Skeletal muscle satellite cell (primary cell): ENCODE results near the gene SYNPO2.

Experiments
- H3K27me3 ChIP-seq: 2 replicates; pipeline ENCODE4 v1.7.0; 2013; ENCODE audit warnings: low read length; ENCODE audit not compliant: control insufficient read depth, insufficient read depth
- H3K36me3 ChIP-seq: 2 replicates; pipeline ENCODE4 v1.7.0; 2013; ENCODE audit warnings: mild to moderate bottlenecking, control low read depth, low read length; ENCODE audit not compliant: insufficient read depth
- H3K4me1 ChIP-seq: 2 replicates; pipeline ENCODE4 v1.7.0; 2013; ENCODE audit warnings: low read length; ENCODE audit not compliant: control insufficient read depth, insufficient read depth
- H3K4me2 ChIP-seq: 2 replicates; pipeline ENCODE4 v1.7.0; 2013; ENCODE audit warnings: mild to moderate bottlenecking, low read length
- H3K4me3 ChIP-seq: 2 replicates; pipeline ENCODE4 v1.7.0; 2013; ENCODE audit warnings: low read length
- H3K9ac ChIP-seq: 2 replicates; pipeline ENCODE4 v1.7.0; 2013; ENCODE audit warnings: mild to moderate bottlenecking, low read depth, low read length, moderate library complexity
- H3K9me3 ChIP-seq: replicated peaks from 2 replicates; pipeline ENCODE4 v1.7.0; 2013; ENCODE audit warnings: mild to moderate bottlenecking, control low read depth, low read length

Gene SYNPO2

DNA sequence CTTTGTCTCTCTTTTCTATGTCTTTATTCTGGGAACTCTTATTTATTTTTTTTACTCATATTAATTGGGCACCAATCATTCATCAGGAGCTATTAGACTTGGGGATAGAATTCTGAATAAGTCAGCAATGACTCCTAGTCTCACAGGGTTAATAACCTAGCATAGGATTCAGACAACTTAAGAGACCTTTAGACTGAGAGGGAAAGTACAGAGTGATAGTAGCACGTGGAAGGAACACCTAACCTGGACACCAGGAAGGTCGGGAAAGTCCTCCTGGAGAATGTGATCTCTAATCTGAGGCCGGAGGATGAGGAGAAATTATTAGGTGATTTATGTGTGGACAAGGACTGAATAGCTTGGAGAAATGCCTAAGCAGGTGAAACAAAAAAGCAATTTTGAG, 3.9 kb upstream of the SYNPO2 start:
- H3K27me3 ChIP-seq = no peaks in the 10 kb centered on the region
- peaks cover 6% of the 10 kb centered on the region for H3K4me1 ChIP-seq
- H3K36me3 ChIP-seq = no peaks in the 10 kb centered on the region
- no peak overlapping the region for H3K4me2 ChIP-seq
- no peaks in the 10 kb centered on the region for H3K9me3 ChIP-seq
- no peak overlapping the region for H3K4me3 ChIP-seq
- no peak overlapping the region for H3K9ac ChIP-seq

DNA sequence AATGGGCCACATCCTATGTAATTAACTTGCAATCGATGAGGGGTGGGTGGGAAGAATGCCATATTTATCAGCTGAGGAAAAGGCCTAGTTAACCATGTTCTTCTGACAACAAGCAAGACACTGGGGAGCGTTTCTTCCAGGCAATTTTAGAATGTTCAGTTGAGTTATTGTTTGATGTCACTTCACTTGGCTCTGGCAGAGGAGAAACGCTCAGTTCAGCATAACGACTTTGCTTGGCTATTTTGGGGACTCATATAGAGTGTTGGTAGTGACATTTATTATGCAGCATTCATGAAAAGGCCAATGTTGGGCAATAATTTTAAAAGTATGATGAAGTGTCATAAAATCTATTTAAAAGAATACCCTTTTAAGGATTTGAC, 648 bp downstream of the SYNPO2 start:
- Histone ChIP-seq H3K4me1 (peaks cover 6% of the 10 kb centered on the region), H3K27me3 (no peaks in the 10 kb centered on the region), H3K4me2 (peak overlapping the region; percentile 97), H3K9ac (peak overlapping the region; percentile 27), H3K9me3 (no peaks in the 10 kb centered on the region), H3K36me3 (no peaks in the 10 kb centered on the region), H3K4me3 (peak overlapping the region; percentile 66)

DNA sequence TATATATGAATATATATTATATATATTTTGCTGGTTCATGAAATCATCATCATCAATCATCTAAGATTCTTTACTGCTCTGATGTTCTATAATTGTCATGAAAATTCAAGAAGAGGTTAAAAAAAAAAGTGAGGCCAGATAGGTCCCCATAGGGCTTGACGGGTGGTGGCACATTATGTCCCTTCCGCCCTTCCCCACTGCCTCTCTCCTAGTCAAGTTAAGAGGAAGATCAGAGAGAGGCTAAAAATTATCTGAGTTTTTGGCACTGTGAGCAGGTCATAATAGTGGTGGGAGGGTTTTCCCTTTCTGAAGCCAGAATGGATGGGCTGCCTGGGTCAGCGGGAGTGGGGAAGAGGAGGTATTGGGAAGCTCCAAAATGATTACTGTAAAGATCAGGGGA, 5.4 kb downstream of the SYNPO2 start:
- H3K4me3 ChIP-seq = no peak overlapping the region

DNA sequence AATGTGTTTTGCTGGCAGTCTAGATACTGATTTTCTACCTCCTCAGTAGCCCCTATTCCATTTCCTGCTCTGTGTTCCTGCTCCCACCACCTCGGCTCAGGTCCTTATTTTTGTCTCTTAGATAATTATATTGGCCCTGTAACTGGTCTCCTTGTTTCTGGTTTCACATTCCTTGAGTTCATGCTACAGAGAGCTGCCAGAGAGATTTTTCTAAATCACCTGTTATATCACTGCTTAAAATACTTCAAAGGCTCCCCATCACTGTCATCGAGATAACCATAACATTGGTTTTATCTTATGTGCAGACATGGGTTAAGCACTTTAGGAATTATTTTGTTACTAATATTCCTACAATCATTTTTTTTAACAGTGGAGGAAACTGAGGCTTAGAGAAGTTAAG, 9.6 kb downstream of the SYNPO2 start:
- H3K4me1 ChIP-seq = no peaks in the 10 kb centered on the region
- no peaks in the 10 kb centered on the region for H3K27me3 ChIP-seq
- no peaks in the 10 kb centered on the region for H3K9me3 ChIP-seq
- no peak overlapping the region for H3K4me2 ChIP-seq
- no peak overlapping the region for H3K4me3 ChIP-seq
- H3K9ac ChIP-seq = no peak overlapping the region
- no peaks in the 10 kb centered on the region for H3K36me3 ChIP-seq

More for the DNA sequence above, 5.4 kb downstream of the SYNPO2 start:
- H3K9me3 ChIP-seq = no peaks in the 10 kb centered on the region
- no peak overlapping the region for H3K4me2 ChIP-seq
- no peak overlapping the region for H3K9ac ChIP-seq
- peaks cover 4% of the 10 kb centered on the region for H3K4me1 ChIP-seq
- H3K27me3 ChIP-seq = no peaks in the 10 kb centered on the region
- no peaks in the 10 kb centered on the region for H3K36me3 ChIP-seq

DNA sequence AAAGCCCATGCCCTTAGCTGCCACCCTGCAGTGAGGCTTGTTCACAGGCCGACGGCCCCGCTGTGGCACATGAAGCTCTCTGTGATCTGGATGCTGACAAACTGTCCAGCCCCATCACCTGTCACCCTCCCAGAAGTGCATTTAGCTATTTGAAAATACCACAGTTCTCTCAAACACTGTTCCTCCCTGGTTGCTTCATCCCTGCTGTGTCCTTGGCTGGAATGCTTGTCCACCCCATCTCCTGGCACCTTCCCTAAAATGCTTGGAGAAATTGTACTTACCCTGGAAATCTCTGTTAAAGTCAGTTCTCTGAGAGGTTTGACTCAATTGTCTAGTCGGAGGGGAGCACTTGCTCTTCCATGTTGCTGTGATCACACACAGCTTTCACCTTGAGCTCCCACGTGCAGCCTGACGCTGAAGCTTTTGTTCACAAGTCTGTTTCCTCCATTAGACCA, 10.1 kb downstream of the SYNPO2 start:
- no peaks in the 10 kb centered on the region for H3K36me3 ChIP-seq
- H3K4me3 ChIP-seq = no peak overlapping the region
- H3K9ac ChIP-seq = no peak overlapping the region
- no peaks in the 10 kb centered on the region for H3K4me1 ChIP-seq
- no peak overlapping the region for H3K4me2 ChIP-seq
- H3K9me3 ChIP-seq = no peaks in the 10 kb centered on the region
- H3K27me3 ChIP-seq = no peaks in the 10 kb centered on the region

DNA sequence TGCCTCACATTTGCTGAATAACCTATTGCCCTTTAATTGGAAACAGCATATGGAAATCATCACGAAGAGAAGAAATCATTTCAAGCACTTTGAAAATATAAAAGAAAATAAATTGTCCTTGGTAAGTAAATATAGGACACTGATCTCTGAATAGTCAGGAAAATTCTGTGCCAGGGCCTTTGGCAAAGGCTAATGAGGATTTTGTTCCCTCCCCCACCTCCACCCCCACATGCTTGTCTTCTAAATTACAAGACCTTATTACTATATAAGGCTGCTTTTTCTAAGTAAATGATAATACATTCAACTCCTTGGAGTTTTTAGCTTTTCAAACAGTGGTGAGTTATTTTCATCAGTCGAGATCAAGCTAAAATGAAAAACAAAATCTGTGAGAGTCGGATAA, 15.8 kb downstream of the SYNPO2 start:
- Histone ChIP-seq H3K4me3 (no peak overlapping the region), H3K9me3 (no peaks in the 10 kb centered on the region), H3K4me1 (peaks cover 7% of the 10 kb centered on the region), H3K36me3 (no peaks in the 10 kb centered on the region), H3K4me2 (no peak overlapping the region), H3K9ac (no peak overlapping the region), H3K27me3 (no peaks in the 10 kb centered on the region)

DNA sequence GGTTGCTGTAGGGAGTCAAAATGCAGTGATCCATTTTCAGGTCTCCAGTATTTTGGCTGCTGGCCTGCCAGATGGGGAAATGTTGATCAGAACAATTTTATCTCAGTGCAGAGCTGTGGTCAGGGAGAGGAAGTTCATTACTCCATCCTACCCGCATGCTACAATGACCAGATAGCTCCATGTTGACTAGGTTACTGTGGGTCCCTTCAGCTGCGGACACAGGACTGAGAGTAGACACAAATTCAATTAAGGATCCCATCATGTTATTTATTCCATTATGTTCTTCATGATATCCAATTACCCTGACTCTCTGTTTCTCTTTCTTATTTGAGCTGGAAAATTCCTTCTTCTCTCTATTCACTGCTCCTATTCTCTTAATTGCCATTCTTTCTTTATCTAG, 16.3 kb downstream of the SYNPO2 start:
- no peak overlapping the region for H3K9ac ChIP-seq
- H3K4me1 ChIP-seq = peaks cover 7% of the 10 kb centered on the region
- H3K36me3 ChIP-seq = no peaks in the 10 kb centered on the region
- no peak overlapping the region for H3K4me3 ChIP-seq
- H3K9me3 ChIP-seq = no peaks in the 10 kb centered on the region
- H3K27me3 ChIP-seq = no peaks in the 10 kb centered on the region
- H3K4me2 ChIP-seq = no peak overlapping the region

DNA sequence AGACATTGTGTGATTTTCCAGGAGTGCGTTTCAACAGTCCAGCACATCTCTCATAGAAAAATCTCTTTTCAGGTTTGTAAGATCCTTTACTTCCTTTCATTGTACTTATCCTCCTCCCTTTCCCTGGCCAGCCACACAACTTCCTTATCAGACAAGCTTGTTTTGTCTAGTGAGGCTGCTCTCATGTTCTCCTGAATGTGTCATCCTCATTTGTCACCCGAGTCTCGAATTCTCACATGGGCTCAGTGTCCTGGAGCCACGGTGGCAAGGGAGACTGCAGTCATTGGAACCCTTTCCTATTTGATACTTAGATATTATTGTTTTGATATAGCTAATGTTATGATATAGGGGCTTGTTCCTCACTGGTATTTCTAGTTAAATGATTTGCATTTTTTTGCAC, 16.9 kb downstream of the SYNPO2 start:
- Histone ChIP-seq H3K4me2 (no peak overlapping the region), H3K4me3 (no peak overlapping the region), H3K4me1 (peaks cover 7% of the 10 kb centered on the region), H3K9me3 (no peaks in the 10 kb centered on the region), H3K36me3 (no peaks in the 10 kb centered on the region), H3K9ac (no peak overlapping the region), H3K27me3 (no peaks in the 10 kb centered on the region)

DNA sequence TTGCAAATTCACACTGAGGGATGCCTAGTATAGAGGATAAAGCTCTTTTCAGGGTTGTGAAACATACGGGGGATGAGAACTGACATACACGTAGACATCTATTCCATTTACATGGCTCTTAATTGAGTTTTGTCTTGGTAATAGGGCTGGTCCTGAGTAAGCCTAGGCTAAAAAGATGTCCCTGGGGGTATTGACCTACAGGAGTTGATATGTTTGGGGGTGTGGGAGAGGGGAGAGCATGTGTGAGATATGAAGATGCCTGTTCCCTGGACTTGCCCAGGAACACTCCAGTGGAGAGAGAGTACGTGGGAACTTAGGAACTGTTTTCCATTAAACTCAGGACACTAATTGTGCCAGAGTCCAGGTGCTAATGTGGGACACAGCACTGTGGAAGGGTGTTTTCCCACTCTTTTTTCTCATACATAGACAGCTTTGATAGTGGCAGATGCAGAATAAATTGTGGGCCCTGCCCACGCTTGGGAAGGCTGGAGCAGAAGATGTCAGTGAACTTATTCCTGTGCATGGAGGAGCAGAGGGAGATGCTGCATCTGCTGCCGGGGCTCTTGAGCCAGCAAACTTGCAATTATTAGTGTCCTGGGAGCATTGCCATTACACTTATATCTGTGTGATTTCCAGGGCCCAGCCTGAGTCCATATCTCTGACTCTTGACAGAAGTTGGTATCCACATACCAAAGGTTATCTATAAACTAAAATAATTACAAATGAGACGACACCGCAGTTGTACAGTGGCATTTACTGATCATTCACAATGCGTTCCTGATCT, 20.7 kb downstream of the SYNPO2 start:
- H3K36me3 ChIP-seq = no peaks in the 10 kb centered on the region
- H3K4me3 ChIP-seq = no peak overlapping the region
- no peaks in the 10 kb centered on the region for H3K9me3 ChIP-seq
- H3K9ac ChIP-seq = no peak overlapping the region
- H3K4me1 ChIP-seq = peaks cover 10% of the 10 kb centered on the region
- no peaks in the 10 kb centered on the region for H3K27me3 ChIP-seq
- no peak overlapping the region for H3K4me2 ChIP-seq

DNA sequence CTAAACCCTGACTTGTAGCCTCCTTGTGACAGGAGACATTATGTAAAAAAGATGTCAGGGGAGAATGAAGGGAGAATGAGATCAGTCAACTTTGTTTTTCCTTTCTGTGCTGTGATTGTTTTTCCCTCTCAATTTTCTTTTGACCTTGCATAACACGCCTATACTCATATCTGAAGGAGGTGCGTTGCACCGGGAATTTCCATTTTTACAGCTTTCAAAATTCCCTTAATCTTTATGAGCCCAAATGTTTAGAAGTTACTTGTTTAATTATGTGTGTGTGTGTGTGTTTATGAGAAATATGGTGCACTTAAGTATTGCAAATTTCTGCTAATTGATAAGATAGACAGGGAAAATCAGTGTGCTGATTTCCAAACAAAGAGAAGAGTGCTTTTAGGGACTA, 21.6 kb downstream of the SYNPO2 start:
- Histone ChIP-seq H3K27me3 (no peaks in the 10 kb centered on the region), H3K9me3 (no peaks in the 10 kb centered on the region), H3K4me1 (peaks cover 9% of the 10 kb centered on the region), H3K4me2 (no peak overlapping the region), H3K36me3 (no peaks in the 10 kb centered on the region), H3K9ac (no peak overlapping the region), H3K4me3 (no peak overlapping the region)

DNA sequence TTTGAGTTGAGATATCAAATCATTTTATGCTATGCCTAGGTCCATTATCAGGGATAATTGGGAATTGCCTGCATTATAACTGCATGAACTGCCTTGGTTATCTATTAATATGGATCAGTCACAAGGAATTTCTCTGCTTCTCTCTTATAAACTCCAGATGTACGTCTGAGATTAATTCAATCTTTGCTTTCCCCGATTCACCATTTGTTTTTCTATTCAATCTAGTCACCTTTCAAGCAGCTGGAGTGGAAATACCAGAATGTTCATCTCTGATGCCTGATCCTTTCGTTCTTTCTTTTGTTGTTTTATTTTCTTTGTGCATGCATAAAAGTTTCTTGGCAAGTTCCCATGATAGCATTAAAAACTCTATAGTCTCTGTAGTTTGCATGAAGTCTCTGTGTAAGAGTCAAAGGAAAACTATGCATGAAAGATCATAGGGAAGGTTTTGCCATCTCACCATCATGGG, 22.6 kb downstream of the SYNPO2 start:
- Histone ChIP-seq H3K36me3 (no peaks in the 10 kb centered on the region), H3K4me2 (peak overlapping the region; percentile 7), H3K9me3 (no peaks in the 10 kb centered on the region), H3K4me1 (peaks cover 3% of the 10 kb centered on the region), H3K27me3 (no peaks in the 10 kb centered on the region), H3K4me3 (no peak overlapping the region), H3K9ac (no peak overlapping the region)

DNA sequence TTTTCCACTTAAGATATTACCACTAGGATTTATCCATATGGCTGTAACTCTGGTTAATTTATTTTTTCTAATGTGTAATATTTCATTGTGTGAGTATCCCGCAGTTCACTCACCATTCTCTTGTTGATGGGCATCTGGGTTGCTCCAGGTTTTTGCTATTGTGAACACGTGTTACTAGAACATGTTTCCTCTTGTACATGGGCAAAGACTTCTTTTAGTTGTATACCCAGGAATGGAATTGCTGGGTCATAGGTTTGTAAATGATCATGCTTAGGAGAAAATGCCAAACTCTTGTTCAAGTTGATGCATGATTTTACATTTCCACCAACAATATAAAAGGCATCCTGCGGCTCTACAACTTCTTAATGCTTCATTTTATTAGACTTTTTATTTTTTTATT, 26.8 kb downstream of the SYNPO2 start:
- no peaks in the 10 kb centered on the region for H3K36me3 ChIP-seq
- no peaks in the 10 kb centered on the region for H3K27me3 ChIP-seq
- no peak overlapping the region for H3K4me3 ChIP-seq
- H3K9me3 ChIP-seq = no peaks in the 10 kb centered on the region
- no peak overlapping the region for H3K4me2 ChIP-seq
- H3K4me1 ChIP-seq = peaks cover 33% of the 10 kb centered on the region
- H3K9ac ChIP-seq = no peak overlapping the region
